ENCODE data around the gene PARD3B. TPM values are rescaled to one million over a fixed set of nuclear protein-coding genes. Genes with fewer than 3 reads are reported as not detected.
A peak's percentile ranks its signal among the peaks of the same experiment; 100 is the strongest.

Gene PARD3B
- total RNA-seq, 1 experiment from 2014 or later, result 0.68 TPM

- DNase-seq (ENCODE audit: low spot score), result no peak
Measured at GRCh38 chr2:204655101-204655500, 109.8 kb downstream of the PARD3B start.

GRCh38 chr2:204655626-204656025 is 110.4 kb downstream of the PARD3B start:
- no peak for DNase-seq (ENCODE audit: low spot score)

- DNase-seq (ENCODE audit: low spot score), result no peak
Measured at GRCh38 chr2:204657024-204657423, 111.7 kb downstream of the PARD3B start.

GRCh38 chr2:204662956-204663355 is 117.7 kb downstream of the PARD3B start:
- DNase-seq (ENCODE audit: low spot score), result no peak

- DNase-seq (ENCODE audit: low spot score), result no peak
Measured at GRCh38 chr2:204663816-204664425, 118.6 kb downstream of the PARD3B start.

- peak; percentile 34 for DNase-seq (ENCODE audit: low spot score)
Measured at GRCh38 chr2:204664708-204665121, 119.4 kb downstream of the PARD3B start.

GRCh38 chr2:204665207-204665606 is 119.9 kb downstream of the PARD3B start:
- peak; percentile 23 for DNase-seq (ENCODE audit: low spot score)

GRCh38 chr2:204665771-204666170 is 120.5 kb downstream of the PARD3B start:
- DNase-seq (ENCODE audit: low spot score), result no peak

- DNase-seq (ENCODE audit: low spot score), result no peak
Measured at GRCh38 chr2:204667990-204668389, 122.7 kb downstream of the PARD3B start.

GRCh38 chr2:204669382-204669781 is 124.1 kb downstream of the PARD3B start:
- no peak for DNase-seq (ENCODE audit: low spot score)

GRCh38 chr2:204670124-204670523 is 124.8 kb downstream of the PARD3B start:
- no peak for DNase-seq (ENCODE audit: low spot score)

- DNase-seq (ENCODE audit: low spot score), result no peak
Measured at GRCh38 chr2:204670756-204671155, 125.5 kb downstream of the PARD3B start.

GRCh38 chr2:204672772-204673171 is 127.5 kb downstream of the PARD3B start:
- no peak for DNase-seq (ENCODE audit: low spot score)

GRCh38 chr2:204673877-204674276 is 128.6 kb downstream of the PARD3B start:
- no peak for DNase-seq (ENCODE audit: low spot score)

- DNase-seq (ENCODE audit: low spot score), result no peak
Measured at GRCh38 chr2:204678031-204678430, 132.8 kb downstream of the PARD3B start.

- no peak for DNase-seq (ENCODE audit: low spot score)
Measured at GRCh38 chr2:204680576-204680975, 135.3 kb downstream of the PARD3B start.

GRCh38 chr2:204681412-204681811 is 136.1 kb downstream of the PARD3B start:
- peak; percentile 34 for DNase-seq (ENCODE audit: low spot score)

GRCh38 chr2:204683384-204683783 is 138.1 kb downstream of the PARD3B start:
- no peak for DNase-seq (ENCODE audit: low spot score)

- DNase-seq (ENCODE audit: low spot score), result no peak
Measured at GRCh38 chr2:204686406-204686805, 141.1 kb downstream of the PARD3B start.

- DNase-seq (ENCODE audit: low spot score), result no peak
Measured at GRCh38 chr2:204687776-204688175, 142.5 kb downstream of the PARD3B start.

- DNase-seq (ENCODE audit: low spot score), result peak; percentile 82
Measured at GRCh38 chr2:204691911-204692510, 146.7 kb downstream of the PARD3B start.

GRCh38 chr2:204692790-204693189 is 147.5 kb downstream of the PARD3B start:
- DNase-seq (ENCODE audit: low spot score), result no peak

GRCh38 chr2:204693262-204693661 is 148.0 kb downstream of the PARD3B start:
- no peak for DNase-seq (ENCODE audit: low spot score)

- no peak for DNase-seq (ENCODE audit: low spot score)
Measured at GRCh38 chr2:204695506-204695905, 150.2 kb downstream of the PARD3B start.
